OCI-LY1 (cell line): ENCODE data around the gene IL20RA.

ENCODE experiments used
- CTCF ChIP-seq: fragments of 200-600 bp; sonication (generic), shearing (Covaris generic); IDR thresholded peaks from 2 replicates; pipeline ENCODE4 v1.5.1; 2017; ENCODE audit warnings: mild to moderate bottlenecking, antibody characterized with exemption, low read length, moderate library complexity, mixed read lengths
- EZH2 ChIP-seq: fragments of 200-600 bp; sonication (generic), shearing (Covaris generic); IDR thresholded peaks from 2 replicates; pipeline ENCODE4 v1.8.0; 2017; ENCODE audit warnings: borderline replicate concordance, mixed run types, mild to moderate bottlenecking, antibody characterized with exemption, low read length, moderate library complexity, mixed read lengths

GRCh38 chr6:137076277-137077068, 31.7 kb upstream of the IL20RA start:
- TF ChIP-seq CTCF: peak; percentile 85
- TF ChIP-seq EZH2: no peak
